T follicular helper cell (primary cell): ENCODE results near the gene VPS13D.
"Not testable (repeated sequence)": the region's sequence is repeated elsewhere in the genome, so short reads cannot be mapped to it uniquely, and the experiment has no call there.

ENCODE experiments used
- DNase-seq: peaks from one replicate; pipeline ENCODE4 v3.0.0-alpha.2; 2020; ENCODE audit warnings: low read depth

VPS13D gene

DNA sequence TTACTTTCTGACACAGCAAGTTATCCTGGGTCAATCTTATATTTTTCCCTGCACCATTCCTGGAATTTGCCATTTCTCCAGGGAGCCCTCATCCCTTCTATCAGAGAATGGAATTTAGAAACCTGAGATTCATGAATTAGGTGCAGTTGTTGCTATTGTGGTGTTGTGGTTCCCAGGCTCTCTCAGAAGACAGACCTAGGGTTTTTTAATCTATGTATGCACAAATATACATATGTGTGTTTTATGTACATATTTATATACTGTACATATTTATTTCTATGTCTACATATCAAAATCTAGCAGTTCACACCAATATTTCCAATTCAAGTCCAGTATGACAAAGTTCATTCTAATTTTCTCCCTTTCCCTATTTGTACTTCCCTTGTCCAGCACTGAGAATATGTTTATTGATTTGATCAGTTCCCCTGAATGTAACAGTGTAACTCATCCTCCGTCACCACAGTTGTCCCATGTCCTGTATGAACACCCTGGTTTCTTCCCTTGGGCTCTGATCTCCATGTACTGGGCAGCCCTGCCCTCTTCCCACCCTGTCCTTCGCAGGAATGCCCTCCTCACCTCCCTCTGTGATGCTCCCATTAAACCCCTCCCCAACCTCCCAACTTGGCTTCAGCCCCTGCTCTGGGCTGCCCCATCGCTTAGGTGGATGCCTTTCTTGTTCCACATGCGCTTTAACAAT lies 145.5 kb downstream of the VPS13D start:
- no peak for DNase-seq

DNA sequence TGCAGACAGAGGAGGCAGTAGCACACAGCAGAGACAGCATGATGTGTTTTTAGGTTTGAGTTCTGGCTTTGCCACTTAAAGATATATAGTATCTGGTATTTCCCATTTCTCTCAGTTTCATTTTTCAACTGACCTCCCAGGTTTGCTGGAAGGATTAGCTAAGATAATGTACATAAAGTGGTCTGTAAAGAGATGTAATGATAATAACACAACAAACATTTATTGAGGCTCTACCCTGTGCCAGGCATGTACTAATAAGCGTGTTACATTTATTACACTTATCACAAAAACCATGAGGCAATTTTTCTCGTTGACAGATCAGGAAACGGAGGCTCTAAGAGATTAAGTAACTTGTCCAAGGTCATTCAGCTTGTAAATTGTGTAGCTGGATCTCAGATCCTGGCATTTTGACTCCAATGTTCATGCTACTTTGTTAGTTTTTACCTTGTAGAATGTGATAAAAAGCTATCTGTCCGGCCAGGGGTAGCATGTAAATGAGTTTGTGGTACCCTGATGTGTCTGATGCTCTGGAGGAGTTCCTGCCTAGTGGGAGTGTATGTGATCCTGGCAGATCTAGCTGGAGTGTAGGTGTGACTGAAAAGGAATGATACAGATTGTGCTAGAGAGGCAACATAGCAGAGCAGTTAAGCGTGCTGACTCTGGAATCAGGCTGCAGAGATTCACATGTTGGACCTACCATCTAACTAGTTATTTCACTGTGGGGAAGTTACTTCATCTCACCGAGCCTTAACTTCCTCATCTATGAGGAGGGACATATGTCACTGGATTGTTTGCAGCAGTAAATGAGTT lies 146.6 kb downstream of the VPS13D start:
- DNase-seq = no peak

DNA sequence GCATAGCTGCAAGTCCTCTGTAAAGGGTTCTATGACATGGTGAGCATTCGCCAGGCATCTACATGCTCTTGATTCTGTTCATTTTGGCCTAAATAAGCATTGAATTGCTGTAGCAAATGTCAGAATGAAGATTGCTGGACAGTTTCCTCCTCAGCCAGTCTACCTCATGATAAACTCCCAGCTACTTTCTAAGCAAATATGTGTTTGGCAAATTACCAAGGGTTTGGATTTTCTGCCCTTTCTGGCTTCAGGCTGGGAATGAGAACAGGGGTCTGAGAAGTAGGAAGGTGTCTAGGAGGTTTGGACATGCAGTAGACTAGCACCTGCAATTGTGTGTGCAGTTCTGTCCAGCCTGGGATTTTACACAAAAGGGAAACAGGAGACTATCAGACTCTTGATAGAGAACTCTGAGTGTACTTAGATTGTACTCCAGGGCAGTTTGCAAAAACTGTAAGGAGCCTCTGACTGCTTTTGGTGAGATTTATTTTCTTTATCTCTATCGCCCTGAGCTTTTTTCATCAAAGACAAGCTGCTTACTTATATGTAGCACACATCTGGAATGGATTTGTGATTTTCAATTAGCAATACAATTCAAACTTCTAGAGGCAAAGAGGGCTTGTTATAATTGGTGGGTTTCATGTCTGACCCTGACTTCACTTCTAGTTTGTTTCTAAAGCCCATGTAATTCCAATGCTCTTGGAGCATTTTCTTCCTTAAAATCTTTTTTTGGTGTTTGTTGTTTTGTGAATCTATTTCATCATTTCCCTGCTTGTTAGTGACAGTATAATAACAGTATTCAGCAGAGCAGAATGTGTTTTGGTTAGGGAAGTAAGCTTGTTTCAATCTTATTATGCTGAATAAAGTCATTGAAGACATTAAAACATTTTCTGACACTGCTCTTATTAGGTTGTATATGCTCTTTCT lies 150.8 kb downstream of the VPS13D start:
- DNase-seq = no peak

DNA sequence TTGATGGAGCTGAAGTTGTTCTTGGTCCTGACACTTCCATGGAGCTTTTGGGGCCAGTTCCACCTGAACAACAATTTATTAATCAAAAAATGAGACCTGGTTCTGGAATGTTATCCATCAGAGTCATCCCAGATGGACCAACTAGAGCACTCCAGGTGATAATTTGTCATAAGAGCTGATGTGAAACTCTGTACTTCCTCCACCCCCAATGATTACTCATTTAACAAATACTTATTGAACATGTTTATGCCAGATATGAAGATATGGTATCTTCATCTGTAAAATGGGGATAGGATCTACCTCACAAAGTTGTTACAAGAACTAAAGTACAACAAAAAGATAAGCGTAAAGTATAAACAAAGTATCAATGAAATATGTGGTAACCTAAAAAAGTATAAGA lies 153.2 kb downstream of the VPS13D start:
- DNase-seq = no peak

DNA sequence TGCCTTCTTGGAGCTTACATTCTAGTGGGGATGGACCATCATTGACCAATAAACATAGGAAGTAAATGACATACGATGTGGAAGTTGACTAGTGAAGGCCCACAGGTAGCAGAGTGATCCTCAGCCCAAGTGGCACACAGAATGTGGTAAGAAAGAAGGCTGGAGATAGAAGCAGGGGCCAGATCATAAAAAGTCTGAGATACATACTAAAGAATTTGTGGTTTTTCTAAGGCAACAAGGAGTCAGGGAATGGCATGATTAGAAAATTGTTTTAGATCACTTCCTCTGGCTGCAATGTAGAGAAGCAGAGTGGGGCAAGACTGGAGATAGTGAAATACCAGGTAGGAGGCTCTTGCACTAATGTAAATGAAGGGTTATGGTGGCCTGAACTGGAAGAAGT lies 154.0 kb downstream of the VPS13D start:
- DNase-seq = no peak

DNA sequence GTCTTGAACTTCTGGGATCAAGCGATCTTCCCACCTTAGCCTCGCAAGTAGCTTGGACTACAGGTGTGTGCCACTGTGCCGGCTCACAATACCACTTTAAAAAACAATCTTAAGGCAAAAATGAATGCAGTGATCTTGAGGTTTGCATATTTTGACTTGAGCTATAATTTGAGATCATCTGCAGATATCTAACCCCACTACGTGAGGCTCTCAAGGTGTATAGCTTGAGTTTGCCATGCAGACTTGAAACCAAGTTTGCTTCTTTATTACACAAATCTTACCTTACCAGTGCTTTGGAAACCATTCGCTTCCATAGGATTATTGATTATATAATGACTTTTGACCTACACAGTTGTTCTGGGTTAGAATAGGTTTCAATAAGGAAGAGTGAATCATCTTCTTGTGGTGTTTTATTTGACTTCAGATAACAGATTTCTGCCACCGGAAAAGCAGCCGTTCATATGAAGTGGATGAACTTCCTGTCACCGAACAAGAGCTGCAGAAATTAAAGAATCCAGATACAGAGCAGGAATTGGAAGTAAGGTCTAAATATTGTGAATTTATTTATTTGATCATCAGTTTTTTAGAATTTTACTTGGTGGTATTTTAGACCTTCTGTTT lies 155.1 kb downstream of the VPS13D start:
- DNase-seq = peak; percentile 7

DNA sequence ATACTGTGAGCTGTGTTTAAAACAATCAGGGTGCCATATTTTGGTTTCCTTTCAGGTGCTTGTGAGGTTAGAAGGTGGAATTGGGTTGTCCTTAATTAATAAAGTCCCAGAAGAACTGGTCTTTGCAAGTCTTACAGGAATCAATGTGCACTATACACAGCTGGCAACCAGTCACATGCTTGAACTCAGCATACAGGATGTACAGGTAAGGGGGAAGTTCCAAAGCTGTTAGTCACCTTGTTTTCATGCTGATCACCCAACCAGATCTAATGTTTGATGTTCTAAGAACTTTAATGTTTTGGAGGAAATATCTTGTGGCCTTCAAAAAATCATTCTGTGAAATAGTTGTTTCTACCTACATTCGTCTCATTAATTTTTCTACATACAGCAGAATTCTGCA lies 156.3 kb downstream of the VPS13D start:
- DNase-seq = peak; percentile 8

DNA sequence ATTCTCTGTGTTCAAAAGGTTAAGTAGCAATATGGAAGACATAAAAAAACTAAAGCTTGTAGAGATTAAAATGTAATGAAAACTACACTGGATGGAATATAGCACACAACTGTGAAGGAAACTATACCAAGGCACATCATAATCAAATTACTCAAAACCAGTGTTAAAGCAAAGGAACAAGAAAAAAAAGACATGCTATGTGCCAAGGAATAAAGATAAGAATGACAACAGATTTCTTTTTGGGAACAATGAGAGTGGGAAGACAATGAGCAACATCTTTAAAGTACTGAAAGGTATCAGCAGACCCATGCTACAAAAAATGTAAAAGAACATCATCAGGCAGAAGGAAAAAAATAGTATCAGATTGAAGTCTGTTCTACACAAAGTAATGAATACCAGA lies 157.8 kb downstream of the VPS13D start:
- no peak for DNase-seq

DNA sequence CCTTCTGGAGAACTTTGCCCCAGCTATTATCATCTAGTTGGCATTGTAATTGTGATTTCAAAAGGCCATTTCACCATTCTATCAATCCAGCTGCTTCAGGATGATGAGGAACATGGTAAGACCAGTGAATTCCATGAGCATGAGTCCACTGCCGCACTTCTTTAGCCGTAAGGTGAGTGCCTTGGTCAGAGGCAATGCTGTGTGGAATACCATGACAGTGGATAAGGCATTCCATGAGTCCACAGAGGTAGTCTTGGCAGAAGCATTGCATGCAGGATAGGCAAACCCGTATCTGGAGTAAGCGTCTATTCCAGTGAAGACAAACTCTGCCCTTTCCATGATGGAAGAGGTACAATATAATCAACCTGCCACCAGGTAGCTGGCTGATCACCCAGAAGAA lies 160.5 kb downstream of the VPS13D start:
- DNase-seq = not testable (repeated sequence)

DNA sequence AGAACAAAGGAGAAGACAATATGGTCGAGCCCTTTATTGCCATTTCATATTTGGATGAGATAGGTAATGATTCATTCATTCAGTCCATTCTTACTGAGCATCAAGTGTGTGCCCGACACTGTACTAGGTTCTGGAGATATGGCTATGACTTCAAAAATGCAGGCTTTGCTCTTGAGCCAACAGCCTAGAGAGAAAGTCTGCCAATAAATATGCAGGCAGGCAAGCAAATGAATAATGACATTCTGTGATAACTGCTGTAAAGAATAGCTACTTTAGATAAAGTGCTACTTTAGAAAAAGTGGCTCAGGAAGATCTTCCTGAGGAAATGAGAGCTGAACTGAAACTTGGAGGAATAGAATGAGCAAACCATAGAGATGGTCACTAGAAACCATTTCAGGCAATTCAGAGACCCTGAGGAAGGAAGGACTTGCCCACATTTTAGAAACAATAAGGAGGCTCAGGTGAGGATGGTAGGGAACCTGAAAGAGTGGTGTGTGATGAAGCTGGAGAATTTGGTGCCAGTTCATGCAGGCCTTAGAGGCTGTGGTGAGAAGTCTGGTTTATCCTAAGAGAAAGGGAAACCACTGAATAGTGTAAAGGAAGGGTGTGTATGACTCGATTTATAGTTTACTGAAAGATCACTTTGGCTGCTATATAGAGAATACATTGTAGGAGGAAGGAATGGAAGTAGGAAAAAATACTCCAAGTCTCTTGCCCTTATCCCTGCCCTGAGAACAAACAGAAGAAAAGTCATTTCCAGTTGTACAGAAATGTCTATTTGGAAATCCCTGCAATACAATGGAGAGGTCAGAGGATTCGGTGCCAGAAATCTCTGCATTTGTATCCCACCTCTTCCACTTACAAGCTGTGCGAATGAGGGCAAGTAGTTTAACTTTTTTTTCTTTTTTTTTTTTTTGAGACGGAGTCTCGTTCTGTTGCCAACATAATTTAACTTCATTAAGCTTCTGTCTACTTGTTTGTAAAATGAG lies 167.9 kb downstream of the VPS13D start:
- DNase-seq = no peak

DNA sequence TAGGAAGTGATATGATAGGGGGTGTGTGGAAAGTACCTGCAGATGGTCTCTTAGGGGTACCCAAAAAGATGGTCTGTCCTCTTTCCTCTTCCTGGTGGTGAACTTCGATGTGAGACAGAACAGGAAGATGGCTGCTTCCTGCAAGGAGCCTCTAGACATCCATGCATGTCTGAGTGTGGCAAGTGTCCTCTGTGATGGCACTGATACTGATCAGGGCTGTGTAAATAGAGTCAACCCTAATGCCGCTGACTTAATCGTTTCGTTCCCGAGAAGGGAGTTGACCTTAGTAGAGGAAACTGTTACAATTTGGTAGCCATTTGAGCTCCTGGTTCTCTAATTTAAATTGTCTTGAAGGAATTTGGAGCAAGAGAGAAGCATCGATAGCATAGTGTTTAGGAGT lies 168.6 kb downstream of the VPS13D start:
- DNase-seq = no peak

DNA sequence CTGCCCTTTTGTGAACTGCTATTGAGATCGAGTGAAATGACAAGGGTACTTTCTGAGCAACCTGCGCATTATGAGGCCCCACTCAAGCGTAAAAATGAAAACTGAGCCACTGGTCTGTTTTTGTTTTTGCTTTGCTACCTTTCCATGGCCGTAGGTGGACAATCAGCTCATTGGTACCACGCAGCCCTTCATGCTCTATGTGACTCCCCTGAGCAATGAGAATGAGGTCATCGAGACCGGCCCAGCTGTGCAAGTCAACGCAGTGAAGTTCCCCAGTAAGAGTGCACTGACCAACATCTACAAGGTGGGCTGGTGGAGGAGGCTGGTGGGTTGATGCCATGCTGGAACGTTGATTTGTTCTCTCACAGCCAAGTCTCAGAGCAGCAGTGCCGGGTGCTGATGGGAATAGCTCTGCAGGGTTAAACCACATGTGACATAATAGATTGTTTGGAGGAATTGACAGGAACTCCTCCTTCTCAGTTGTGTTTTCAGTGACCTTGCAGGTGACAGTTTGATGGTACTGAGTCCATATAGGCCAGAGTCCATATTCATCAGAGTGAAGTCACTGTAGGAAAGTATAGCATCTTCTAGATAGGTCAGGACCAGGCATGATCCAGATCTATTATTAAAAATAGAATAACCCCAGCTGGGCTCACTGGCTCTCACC lies 170.3 kb downstream of the VPS13D start:
- DNase-seq = no peak

DNA sequence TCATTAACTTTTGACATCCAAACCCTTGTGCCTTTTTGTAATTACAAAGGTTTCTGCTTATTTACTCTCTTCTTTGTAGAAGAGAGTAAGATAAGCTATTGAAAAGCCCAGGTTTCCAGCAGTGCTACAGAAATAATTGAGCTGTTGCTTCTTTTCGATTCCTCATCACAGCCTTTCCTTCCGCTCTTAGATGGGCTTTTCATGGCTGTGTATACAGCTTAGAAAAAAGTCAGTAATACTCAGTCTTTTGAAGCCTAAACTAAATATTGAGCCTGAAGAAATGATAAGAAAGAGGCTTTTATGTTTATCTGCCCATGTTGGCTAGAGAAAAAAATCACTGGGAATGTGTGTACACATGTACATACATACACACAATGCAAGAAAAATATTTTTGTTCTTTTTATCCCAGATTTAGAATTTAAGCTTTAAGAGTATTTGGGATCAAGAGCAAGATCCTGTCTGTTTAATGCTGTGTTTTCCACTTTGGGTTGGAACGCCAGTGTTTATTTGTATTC lies 172.4 kb downstream of the VPS13D start:
- no peak for DNase-seq

DNA sequence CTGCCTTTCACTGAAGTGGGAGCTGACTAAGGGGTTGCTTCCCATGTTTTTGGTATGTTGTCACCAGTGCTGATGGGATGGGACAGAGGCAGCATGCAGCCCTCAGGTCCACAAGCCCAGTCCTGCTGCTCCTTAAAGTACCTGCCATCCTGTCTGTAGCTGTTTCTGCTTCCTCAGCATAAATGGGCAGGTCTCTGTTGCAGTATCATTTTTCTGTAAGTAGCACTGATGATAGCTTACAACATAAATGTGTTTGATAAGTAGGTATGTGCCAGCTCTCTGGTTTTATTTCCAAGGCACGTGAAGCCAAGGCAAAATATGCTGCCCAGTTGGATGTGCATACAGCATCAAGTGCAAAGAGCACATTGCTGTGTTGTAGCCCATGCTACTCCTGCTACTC lies 173.0 kb downstream of the VPS13D start:
- DNase-seq = no peak

DNA sequence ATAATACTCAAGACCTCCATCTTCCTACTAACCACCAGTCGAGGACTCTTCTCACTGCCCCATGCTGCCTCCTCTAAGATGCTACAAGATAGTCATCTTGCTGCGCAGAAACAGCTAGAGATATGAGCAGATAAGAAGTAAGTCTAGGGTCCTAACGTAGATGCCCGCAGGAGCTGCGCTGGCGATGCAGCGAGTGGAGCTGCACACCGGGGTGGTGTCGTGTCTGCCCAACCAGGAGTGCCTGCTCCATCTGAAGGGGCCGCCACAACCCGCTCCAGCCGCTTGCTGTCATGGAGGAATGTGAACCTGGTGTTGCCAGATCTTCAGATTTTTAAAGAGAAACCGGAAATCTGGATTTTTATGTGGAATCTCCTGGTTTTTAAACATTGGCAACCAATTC lies 175.1 kb downstream of the VPS13D start:
- no peak for DNase-seq

DNA sequence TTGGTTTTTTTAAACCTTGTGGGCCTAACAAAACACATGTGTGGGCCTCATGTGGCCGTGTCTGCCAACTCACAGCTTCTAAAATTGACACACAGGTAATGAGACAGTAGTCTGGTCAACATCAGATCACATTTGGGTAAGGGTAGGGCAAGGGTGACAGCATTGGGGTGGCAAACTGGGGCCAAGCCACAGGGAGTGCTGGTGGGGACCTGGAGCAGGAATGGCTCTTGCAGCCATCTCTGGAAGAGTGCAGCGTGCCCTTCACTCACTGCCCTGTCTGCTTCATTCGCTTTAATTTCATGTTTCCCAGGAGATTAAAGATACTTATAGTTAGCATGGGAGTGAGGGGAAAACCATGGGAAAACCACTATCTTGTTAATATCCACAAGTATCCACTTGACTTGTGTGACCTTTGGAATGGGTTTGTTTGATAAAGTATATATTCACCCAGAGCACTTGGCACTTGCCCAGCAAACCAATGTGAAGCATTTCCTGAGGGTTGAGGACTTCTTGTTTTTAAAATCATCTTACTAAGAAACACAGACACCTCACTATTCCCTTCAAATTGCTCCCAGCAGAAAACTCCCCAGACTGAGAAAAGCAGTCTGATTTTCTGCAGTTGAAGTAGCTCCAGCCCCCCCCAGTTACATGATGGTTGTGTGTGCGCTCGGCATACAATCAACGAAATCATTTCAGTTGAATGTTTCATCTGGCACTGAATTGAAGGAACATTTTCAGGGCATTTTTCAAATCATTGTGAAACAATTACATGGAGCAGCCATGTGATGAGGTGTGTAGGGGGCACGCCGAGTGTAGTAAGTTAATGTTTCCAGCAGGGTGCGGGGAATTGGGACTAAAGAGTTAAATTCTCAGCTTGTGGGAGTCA lies 175.7 kb downstream of the VPS13D start:
- DNase-seq = no peak

DNA sequence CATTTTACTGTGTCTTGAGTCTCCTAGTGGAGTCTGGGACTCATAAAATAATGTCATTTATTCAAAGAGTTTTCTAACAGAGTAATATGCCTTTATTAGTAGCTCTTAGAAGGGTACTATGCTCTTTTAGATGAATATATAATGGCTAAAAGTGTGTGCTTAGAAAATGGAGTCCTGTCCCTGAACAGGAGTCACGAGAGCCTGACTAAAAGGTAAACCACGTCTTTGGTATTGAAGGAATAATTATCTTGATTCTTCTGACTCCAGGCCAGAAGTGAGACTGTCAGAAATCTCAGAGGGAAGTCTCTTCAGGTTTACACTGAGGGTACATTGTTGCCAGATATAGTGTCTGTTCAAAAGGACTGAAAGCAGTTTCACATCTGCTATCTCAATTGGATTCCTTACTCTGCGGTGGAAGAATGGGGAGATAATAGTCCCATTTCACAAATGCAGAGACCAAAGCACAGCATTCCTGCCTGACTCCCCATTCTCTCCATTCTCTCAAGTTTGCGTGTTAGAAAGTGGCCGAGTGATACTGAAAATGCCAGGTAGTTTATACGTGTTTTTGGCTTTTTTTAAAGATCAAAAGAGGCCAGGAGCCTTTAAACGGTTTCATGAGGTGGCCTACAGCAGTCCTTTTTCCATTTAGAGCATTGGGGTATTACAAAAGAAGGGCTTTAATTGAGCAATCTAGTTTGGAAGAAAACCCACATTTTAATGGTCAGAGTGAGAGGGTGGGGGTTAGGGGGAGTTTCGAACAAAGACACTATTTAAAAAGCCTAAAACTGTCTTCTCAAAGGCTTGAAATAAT lies 176.6 kb downstream of the VPS13D start:
- no peak for DNase-seq
